Keratinocyte (primary cell): ENCODE data around the gene HAP1. TPM values are rescaled to one million over a fixed set of nuclear protein-coding genes. Genes with fewer than 3 reads are reported as not detected.
"Not testable (repeated sequence)": the region's sequence is repeated elsewhere in the genome, so short reads cannot be mapped to it uniquely, and the experiment has no call there.

ENCODE experiments used
- DNase-seq: peaks from one replicate; pipeline ENCODE4 v3.0.0-alpha.2; 2011; ENCODE audit warnings: low read depth, missing footprints, low spot score
- FAIRE-seq: peaks from 2 replicates; lab custom pipeline; 2011; peaks lifted over from hg19 to GRCh38; lab: Jason Lieb, UNC
- H2AFZ ChIP-seq: 2 replicates; pipeline ENCODE4 v1.6.0; 2012; ENCODE audit warnings: low read length, control low read depth, inconsistent platforms; ENCODE audit not compliant: control insufficient read depth
- H3K27ac ChIP-seq: 2 replicates; pipeline ENCODE4 v1.5.1; 2011; ENCODE audit warnings: low read length; ENCODE audit not compliant: control insufficient read depth, insufficient read depth
- H3K27me3 ChIP-seq: 3 replicates; pipeline ENCODE4 v1.6.0; 2011; ENCODE audit warnings: low read length; ENCODE audit not compliant: control insufficient read depth, insufficient read depth; ENCODE audit errors: extremely low read depth
- H3K36me3 ChIP-seq, 2 experiments: 2 replicates in 1 of 2; 3 replicates in 1 of 2; pipeline ENCODE4 v1.5.1; 2011; ENCODE audit warnings: low read length in 2 of 2, mild to moderate bottlenecking in 1 of 2; ENCODE audit not compliant: control insufficient read depth in 2 of 2, insufficient read depth in 2 of 2; ENCODE audit errors: extremely low read depth in 1 of 2
- H3K4me1 ChIP-seq: 3 replicates; pipeline ENCODE4 v1.5.1; 2011; ENCODE audit warnings: low read length; ENCODE audit not compliant: control insufficient read depth, insufficient read depth; ENCODE audit errors: extremely low read depth
- H3K4me2 ChIP-seq: 3 replicates; pipeline ENCODE4 v1.6.0; 2011; ENCODE audit warnings: low read depth, low read length; ENCODE audit not compliant: control insufficient read depth, insufficient read depth; ENCODE audit errors: extremely low read depth
- H3K4me3 ChIP-seq, 3 experiments: fragments of 200-600 bp in 1 of 3; sonication (generic) in 1 of 3; 2 replicates in 2 of 3; 3 replicates in 1 of 3; pipeline ENCODE4 v1.5.1; 2011 to 2016; ENCODE audit warnings: low read length in 3 of 3, mild to moderate bottlenecking in 3 of 3, control low read depth in 2 of 3, inconsistent platforms in 1 of 3, low read depth in 1 of 3, mixed read lengths in 1 of 3, mixed run types in 1 of 3, moderate library complexity in 1 of 3; ENCODE audit not compliant: control insufficient read depth in 2 of 3, insufficient read depth in 2 of 3; ENCODE audit errors: extremely low read depth in 1 of 3
- H3K79me2 ChIP-seq: 2 replicates; pipeline ENCODE4 v1.6.0; 2012; ENCODE audit warnings: low read length; ENCODE audit not compliant: control insufficient read depth, insufficient read depth
- H3K9ac ChIP-seq: 3 replicates; pipeline ENCODE4 v1.6.0; 2011; ENCODE audit warnings: low read length; ENCODE audit not compliant: control insufficient read depth, insufficient read depth; ENCODE audit errors: extremely low read depth
- H3K9me1 ChIP-seq: 3 replicates; pipeline ENCODE4 v1.6.0; 2011; ENCODE audit warnings: low read length; ENCODE audit not compliant: control insufficient read depth, insufficient read depth; ENCODE audit errors: extremely low read depth
- H3K9me3 ChIP-seq: 2 replicates; pipeline ENCODE4 v1.5.1; 2012; ENCODE audit warnings: low read depth, low read length; ENCODE audit not compliant: control insufficient read depth
- H4K20me1 ChIP-seq: 3 replicates; pipeline ENCODE4 v1.6.0; 2011; ENCODE audit warnings: low read length; ENCODE audit not compliant: control insufficient read depth, insufficient read depth; ENCODE audit errors: extremely low read depth
- CTCF ChIP-seq, 3 experiments: IDR thresholded peaks in 1 of 3; conservative IDR thresholded peaks in 1 of 3; optimal IDR thresholded peaks in 1 of 3; 2 replicates in 2 of 3; 3 replicates in 1 of 3; pipeline versions ENCODE3 to v1.5.1; 2011; ENCODE audit warnings: low read length in 3 of 3, mild to moderate bottlenecking in 3 of 3, moderate library complexity in 2 of 3, control low read depth in 1 of 3, inconsistent platforms in 1 of 3; ENCODE audit not compliant: insufficient read depth in 2 of 3; ENCODE audit errors: extremely low read depth in 1 of 3
- EZH2 ChIP-seq: IDR thresholded peaks from one replicate; pipeline ENCODE4 v1.6.1; 2012; ENCODE audit warnings: inconsistent platforms, mild to moderate bottlenecking, low read length, moderate library complexity
- dilution Hi-C: fragments of 300-500 bp; cut with MboI; formaldehyde crosslinking; loops from one replicate; pipeline ENCODE4 v1.7.0; 2020; ENCODE audit warnings: low sequenced_read_pairs; ENCODE audit not compliant: extremely low pct_ligation_motif_present
- polyA plus RNA-seq, 5 experiments: library from polyadenylated mRNA; depleted of rRNA in 3 of 5; stranded (reverse) in 3 of 5; stranded (forward) in 1 of 5; unstranded in 1 of 5; fragments of >200 nt; gene quantifications; 1 replicate in 1 of 5; 2 replicates in 3 of 5; 3 replicates in 1 of 5; pipeline versions ENCODE4 v1.2.1 to v1.2.3, GENCODE V29; 2011 to 2012; ENCODE audit warnings: missing spikeins in 2 of 5, low read depth in 1 of 5, low replicate concordance in 1 of 5
- small RNA-seq, 3 experiments: library from RNA; depleted of rRNA; stranded (forward); fragments of <200 nt; gene quantifications; one replicate each; pipeline ENCODE3, GENCODE V24; 2012; ENCODE audit warnings: low read depth in 3 of 3, low replicate concordance in 1 of 3; ENCODE audit not compliant: insufficient read length in 3 of 3

HAP1 gene
- polyA plus RNA-seq, 1 donor (not counting 4 experiments of a cell fraction or from before 2014, with no cell fraction given): 1.6 TPM

DNA sequence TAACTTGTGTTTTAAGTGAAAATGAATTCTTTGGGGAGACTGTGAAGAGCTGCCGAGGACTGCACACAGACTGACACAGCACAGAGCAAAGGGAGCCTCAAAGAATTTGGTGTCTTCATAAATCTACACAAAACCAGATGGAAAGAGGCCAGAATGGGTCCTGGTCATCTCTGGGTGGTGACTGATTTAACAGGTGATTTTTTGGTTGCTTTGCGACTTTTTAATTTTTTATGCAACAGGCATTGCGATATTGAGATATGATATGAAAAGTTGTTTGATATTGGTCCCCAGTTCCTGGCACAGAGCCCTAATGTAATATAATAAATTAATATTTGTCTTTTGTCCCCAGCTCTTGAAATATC is 58.4 kb downstream of the HAP1 start:
- H3K9me3 ChIP-seq: no peaks in the 10 kb centered on the region
- no peak for TF ChIP-seq EZH2
- no peak for TF ChIP-seq CTCF (optimal IDR thresholded peaks at IDR 0.05 in 1 of 3, IDR thresholded peaks at IDR 0.05 in 1 of 3, conservative IDR thresholded peaks at IDR 0.05 in 1 of 3; ENCODE audit: extremely low read depth in 1 of 3, insufficient read depth in 2 of 3, low read length in 3 of 3)
- no peaks in the 10 kb centered on the region for H3K27me3 ChIP-seq
- no peak for FAIRE-seq
- H3K27ac ChIP-seq: no peak overlapping the region
- no peak for DNase-seq
- H3K4me2 ChIP-seq: no peak overlapping the region
- H3K4me1 ChIP-seq: peaks cover 26% of the 10 kb centered on the region
- dilution Hi-C loops: no loop called here
- no peaks in the 10 kb centered on the region for H3K36me3 ChIP-seq
- H2AFZ ChIP-seq: no peak overlapping the region
- no peak overlapping the region for H3K4me3 ChIP-seq
- no peak overlapping the region for H3K9ac ChIP-seq
- no peaks in the 10 kb centered on the region for H3K9me1 ChIP-seq
- H3K79me2 ChIP-seq: no peaks in the 10 kb centered on the region
- no peaks in the 10 kb centered on the region for H4K20me1 ChIP-seq

- dilution Hi-C loops, H3K9me1 ChIP-seq, H3K79me2 ChIP-seq, H3K27me3 ChIP-seq, H2AFZ ChIP-seq, FAIRE-seq, H3K9ac ChIP-seq, DNase-seq, H3K27ac ChIP-seq, H3K9me3 ChIP-seq, H4K20me1 ChIP-seq, H3K4me2 ChIP-seq, H3K4me3 ChIP-seq, H3K36me3 ChIP-seq: not testable (repeated sequence)
- peaks cover 26% of the 10 kb centered on the region for H3K4me1 ChIP-seq
Observed at GRCh38 chr17:41675157-41676057, 59.0 kb downstream of the HAP1 start.

Small RNA genes within 50 kb of the gene (small RNA-seq; reads per million reads assigned to genes)
- gene RN7SL399P: 0 reads per million in 3 experiments
- gene RNA5SP442: 0 to 14.0 (median 2.0) reads per million in 3 experiments

Other genes with a start within 250 kb of the HAP1 start
- gene KRT36, start 244.7 kb downstream of the HAP1 start, polyA plus RNA-seq: not detected in 3 replicates
- 15.2 to 46.6 TPM (median 24.0 TPM) in 3 replicates for gene KRT13, start 229.0 kb downstream of the HAP1 start, polyA plus RNA-seq
- 505 to 838 TPM (median 729 TPM) in 3 replicates for gene KRT15, start 215.8 kb downstream of the HAP1 start, polyA plus RNA-seq
- gene KRT19, start 206.3 kb downstream of the HAP1 start, polyA plus RNA-seq: 29.7 to 60.4 TPM (median 35.5 TPM) in 3 replicates
- gene KRT9, start 162.6 kb downstream of the HAP1 start, polyA plus RNA-seq: 0.85 to 1.6 TPM (median 1.5 TPM) in 3 replicates
- 26,041 to 32,523 TPM (median 29,603 TPM) in 3 replicates for gene KRT14, start 147.7 kb downstream of the HAP1 start, polyA plus RNA-seq
- gene KRT16, start 121.9 kb downstream of the HAP1 start, polyA plus RNA-seq: 1,163 to 4,746 TPM (median 1,851 TPM) in 3 replicates
- gene KRT17, start 110.1 kb downstream of the HAP1 start, polyA plus RNA-seq: 6,440 to 12,579 TPM (median 8,666 TPM) in 3 replicates
- gene EIF1, start 45.8 kb downstream of the HAP1 start, polyA plus RNA-seq: 236 to 308 TPM (median 272 TPM) in 3 replicates
- gene GAST, start 22.3 kb downstream of the HAP1 start, polyA plus RNA-seq: 0.40 to 4.8 TPM (median 0.87 TPM) in 3 replicates
- 152 to 261 TPM (median 192 TPM) in 3 replicates for gene JUP, start 52.1 kb upstream of the HAP1 start, polyA plus RNA-seq
- gene P3H4, start 77.3 kb upstream of the HAP1 start, polyA plus RNA-seq: 4.2 to 8.4 TPM (median 5.9 TPM) in 3 replicates
- 0.37 to 0.73 TPM (median 0.38 TPM) in 3 replicates for gene FKBP10, start 78.4 kb upstream of the HAP1 start, polyA plus RNA-seq
- 83.4 to 109 TPM (median 92.7 TPM) in 3 replicates for gene NT5C3B, start 101.6 kb upstream of the HAP1 start, polyA plus RNA-seq
- gene KLHL10, start 103.2 kb upstream of the HAP1 start, polyA plus RNA-seq: 0.06 to 0.21 TPM (median 0.19 TPM) in 3 replicates
- 4.7 to 6.7 TPM (median 5.2 TPM) in 3 replicates for gene KLHL11, start 130.8 kb upstream of the HAP1 start, polyA plus RNA-seq
- 310 to 444 TPM (median 363 TPM) in 3 replicates for gene ACLY, start 184.3 kb upstream of the HAP1 start, polyA plus RNA-seq
- gene ODAD4, start 196.0 kb upstream of the HAP1 start, polyA plus RNA-seq: 0.07 to 0.20 TPM (median 0.17 TPM) in 3 replicates
- 32.4 to 37.8 TPM (median 37.2 TPM) in 3 replicates for gene CNP, start 232.2 kb upstream of the HAP1 start, polyA plus RNA-seq